ENCODE data around the gene LSM8. TPM values are rescaled to one million over a fixed set of nuclear protein-coding genes. Genes with fewer than 3 reads are reported as not detected.

The LSM8 gene
- total RNA-seq, 6 experiments from 2014 or later = 10.7 to 24.3 (median 19.9) TPM

- Mint-ChIP-seq H3K4me3 (no peak overlapping the region), H3K36me3 (ENCODE audit: low read depth) (no peaks in the 10 kb centered on the region), H3K27ac (no peak overlapping the region), H3K27me3 (ENCODE audit: insufficient read depth) (peaks cover 10% of the 10 kb centered on the region), H3K9me3 (no peaks in the 10 kb centered on the region), H3K4me1 (ENCODE audit: low read depth) (peaks cover 9% of the 10 kb centered on the region)
- TF ChIP-seq CTCF (IDR thresholded peaks at IDR 0.05) = no peak
- no peak for DNase-seq
Observed at GRCh38 chr7:118219157-118219512, 35.2 kb downstream of the LSM8 start.

- Mint-ChIP-seq H3K4me1 (ENCODE audit: low read depth) (no peaks in the 10 kb centered on the region), H3K27me3 (ENCODE audit: insufficient read depth) (peaks cover 3% of the 10 kb centered on the region), H3K4me3 (no peak overlapping the region), H3K36me3 (ENCODE audit: low read depth) (no peaks in the 10 kb centered on the region), H3K9me3 (no peaks in the 10 kb centered on the region), H3K27ac (no peak overlapping the region)
- no peak for TF ChIP-seq CTCF (IDR thresholded peaks at IDR 0.05)
- DNase-seq = no peak
Observed at GRCh38 chr7:118220583-118220982, 36.6 kb downstream of the LSM8 start.

GRCh38 chr7:118222591-118222990, 38.6 kb downstream of the LSM8 start:
- Mint-ChIP-seq H3K4me3 (no peak overlapping the region), H3K36me3 (ENCODE audit: low read depth) (no peaks in the 10 kb centered on the region), H3K4me1 (ENCODE audit: low read depth) (no peaks in the 10 kb centered on the region), H3K27me3 (ENCODE audit: insufficient read depth) (no peaks in the 10 kb centered on the region; the same call in 1 of the 2 replicates), H3K9me3 (no peaks in the 10 kb centered on the region), H3K27ac (no peak overlapping the region)
- TF ChIP-seq CTCF (IDR thresholded peaks at IDR 0.05) = no peak
- no peak for DNase-seq

GRCh38 chr7:118224521-118224920, 40.6 kb downstream of the LSM8 start, which contains the start of gene ANKRD7:
Gene ANKRD7, plus strand, starts transcription at chr7:118224704. Its CDS starts 127 bp downstream, at chr7:118224831.
- H3K36me3 Mint-ChIP-seq (ENCODE audit: low read depth) = no peaks in the 10 kb centered on the region
- H3K9me3 Mint-ChIP-seq = no peaks in the 10 kb centered on the region
- no peaks in the 10 kb centered on the region for H3K4me1 Mint-ChIP-seq (ENCODE audit: low read depth)
- TF ChIP-seq CTCF (IDR thresholded peaks at IDR 0.05) = no peak
- no peaks in the 10 kb centered on the region; the same call in 1 of the 2 replicates for H3K27me3 Mint-ChIP-seq (ENCODE audit: insufficient read depth)
- DNase-seq = no peak
- H3K4me3 Mint-ChIP-seq = no peak within 1 kb of the TSS
- H3K27ac Mint-ChIP-seq = no peak within 1 kb of the TSS

- Mint-ChIP-seq H3K27ac (no peak overlapping the region), H3K27me3 (ENCODE audit: insufficient read depth) (no peaks in the 10 kb centered on the region), H3K4me3 (no peak overlapping the region), H3K36me3 (ENCODE audit: low read depth) (no peaks in the 10 kb centered on the region), H3K9me3 (no peaks in the 10 kb centered on the region), H3K4me1 (ENCODE audit: low read depth) (no peaks in the 10 kb centered on the region)
- no peak for TF ChIP-seq CTCF (IDR thresholded peaks at IDR 0.05)
- no peak for DNase-seq
Observed at GRCh38 chr7:118232837-118233236, 48.9 kb downstream of the LSM8 start.

- no peaks in the 10 kb centered on the region for H3K36me3 Mint-ChIP-seq (ENCODE audit: low read depth)
- H3K27me3 Mint-ChIP-seq (ENCODE audit: insufficient read depth) = no peaks in the 10 kb centered on the region
- TF ChIP-seq CTCF (IDR thresholded peaks at IDR 0.05) = no peak
- no peak overlapping the region for H3K4me3 Mint-ChIP-seq
- H3K9me3 Mint-ChIP-seq = no peaks in the 10 kb centered on the region
- H3K27ac Mint-ChIP-seq = no peak overlapping the region
- DNase-seq = no peak
- H3K4me1 Mint-ChIP-seq (ENCODE audit: low read depth) = no peaks in the 10 kb centered on the region
Observed at GRCh38 chr7:118233799-118234198, 49.8 kb downstream of the LSM8 start.

Measured in HFFc6 (cell line).